COLO668 (cell line): ENCODE results near the gene VSIG10L.

ENCODE experiments used
- DNase-seq: peaks from one replicate; lab custom pipeline; 2025; ENCODE audit not compliant: unreplicated experiment; lab: John Stamatoyannopoulos, UW

VSIG10L gene

GRCh38 chr19:51318687-51319648 is 23.0 kb downstream of the VSIG10L start:
- no peak for DNase-seq

GRCh38 chr19:51317968-51318367 is 24.0 kb downstream of the VSIG10L start:
- DNase-seq, result no peak

- no peak for DNase-seq
Measured at GRCh38 chr19:51317376-51317775, 24.6 kb downstream of the VSIG10L start.

- no peak for DNase-seq
Measured at GRCh38 chr19:51316688-51317087, 25.3 kb downstream of the VSIG10L start.

GRCh38 chr19:51311351-51312257 is 30.3 kb downstream of the VSIG10L start, which contains the start of gene IGLON5:
Gene IGLON5 (plus strand): TSS chr19:51311644. CDS start chr19:51311848, 204 bp downstream.
- DNase-seq, result no peak

GRCh38 chr19:51305479-51305878 is 36.5 kb downstream of the VSIG10L start:
- DNase-seq, result no peak

- no peak for DNase-seq
Measured at GRCh38 chr19:51301266-51301665, 40.7 kb downstream of the VSIG10L start.

- DNase-seq, result no peak
Measured at GRCh38 chr19:51297406-51297805, 44.5 kb downstream of the VSIG10L start.

GRCh38 chr19:51296336-51297093 is 45.4 kb downstream of the VSIG10L start:
- no peak for DNase-seq

- DNase-seq, result no peak
Measured at GRCh38 chr19:51295382-51296126, 46.4 kb downstream of the VSIG10L start.

GRCh38 chr19:51294977-51295375 is 47.0 kb downstream of the VSIG10L start:
- DNase-seq, result no peak

GRCh38 chr19:51294211-51294976 is 47.5 kb downstream of the VSIG10L start:
- peak; percentile 42 for DNase-seq

GRCh38 chr19:51293571-51294210 is 48.2 kb downstream of the VSIG10L start:
- DNase-seq, result no peak

- DNase-seq, result no peak
Measured at GRCh38 chr19:51292971-51293370, 49.0 kb downstream of the VSIG10L start.

- no peak for DNase-seq
Measured at GRCh38 chr19:51289635-51290034, 52.3 kb downstream of the VSIG10L start.

GRCh38 chr19:51285682-51286081 is 56.3 kb downstream of the VSIG10L start:
- no peak for DNase-seq

GRCh38 chr19:51282335-51282734 is 59.6 kb downstream of the VSIG10L start:
- no peak for DNase-seq
